Fibroblast of villous mesenchyme (primary cell): ENCODE results near the gene DAPK2. TPM values are rescaled to one million over a fixed set of nuclear protein-coding genes. Genes with fewer than 3 reads are reported as not detected.
"Not testable (repeated sequence)": the region's sequence is repeated elsewhere in the genome, so short reads cannot be mapped to it uniquely, and the experiment has no call there.

Experiments
- DNase-seq: peaks from one replicate; pipeline ENCODE4 v3.0.0-alpha.2; 2010; ENCODE audit warnings: low read depth
- H3K4me3 ChIP-seq: 2 replicates; pipeline ENCODE4 v1.5.1; 2011; ENCODE audit warnings: low read depth, mild to moderate bottlenecking, low read length
- total RNA-seq: library from RNA; depleted of rRNA; stranded (reverse); fragments of >200 nt; gene quantifications from 2 replicates; pipeline ENCODE4 v1.2.3, GENCODE V29; 2012
- TF ChIP-seq, protein P1 (sequence below): IDR thresholded peaks from 2 replicates; pipeline ENCODE4 v1.5.1; 2012; ENCODE audit warnings: low read depth, mild to moderate bottlenecking, low read length; ENCODE audit not compliant: insufficient read depth

Gene DAPK2
- total RNA-seq, 1 donor, result 8.2 TPM

GRCh38 chr15:63969652-63970421 is 76.4 kb downstream of the DAPK2 start:
- TF ChIP-seq, protein P1, sequence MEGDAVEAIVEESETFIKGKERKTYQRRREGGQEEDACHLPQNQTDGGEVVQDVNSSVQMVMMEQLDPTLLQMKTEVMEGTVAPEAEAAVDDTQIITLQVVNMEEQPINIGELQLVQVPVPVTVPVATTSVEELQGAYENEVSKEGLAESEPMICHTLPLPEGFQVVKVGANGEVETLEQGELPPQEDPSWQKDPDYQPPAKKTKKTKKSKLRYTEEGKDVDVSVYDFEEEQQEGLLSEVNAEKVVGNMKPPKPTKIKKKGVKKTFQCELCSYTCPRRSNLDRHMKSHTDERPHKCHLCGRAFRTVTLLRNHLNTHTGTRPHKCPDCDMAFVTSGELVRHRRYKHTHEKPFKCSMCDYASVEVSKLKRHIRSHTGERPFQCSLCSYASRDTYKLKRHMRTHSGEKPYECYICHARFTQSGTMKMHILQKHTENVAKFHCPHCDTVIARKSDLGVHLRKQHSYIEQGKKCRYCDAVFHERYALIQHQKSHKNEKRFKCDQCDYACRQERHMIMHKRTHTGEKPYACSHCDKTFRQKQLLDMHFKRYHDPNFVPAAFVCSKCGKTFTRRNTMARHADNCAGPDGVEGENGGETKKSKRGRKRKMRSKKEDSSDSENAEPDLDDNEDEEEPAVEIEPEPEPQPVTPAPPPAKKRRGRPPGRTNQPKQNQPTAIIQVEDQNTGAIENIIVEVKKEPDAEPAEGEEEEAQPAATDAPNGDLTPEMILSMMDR, result no peak
- no peak for DNase-seq
- H3K4me3 ChIP-seq, result no peak overlapping the region

DNA sequence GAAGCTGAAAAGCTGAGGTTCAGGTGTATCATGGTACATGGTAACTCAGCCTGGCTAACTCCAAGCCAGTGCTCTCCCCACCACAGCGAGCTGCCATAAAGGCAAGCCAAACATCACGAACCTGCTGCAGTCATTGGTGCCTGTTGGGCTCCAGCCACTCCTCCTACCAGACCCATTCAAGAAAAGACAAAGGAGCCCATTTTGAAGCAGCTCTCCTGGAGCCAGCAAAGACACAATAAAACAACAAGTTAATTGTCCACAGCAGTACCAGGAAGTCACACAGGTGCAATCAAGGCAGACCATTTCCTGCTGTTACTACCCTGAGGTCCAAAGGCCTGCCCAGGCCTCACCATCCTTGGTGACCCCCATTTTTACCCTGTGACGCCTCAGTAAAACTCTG is 77.6 kb downstream of the DAPK2 start:
- DNase-seq, result no peak
- TF ChIP-seq, protein P1, result no peak
- no peak overlapping the region for H3K4me3 ChIP-seq

- no peak for DNase-seq
- H3K4me3 ChIP-seq, result no peak overlapping the region
- TF ChIP-seq, protein P1, result no peak
Measured at GRCh38 chr15:63968122-63968524, 78.2 kb downstream of the DAPK2 start.

DNA sequence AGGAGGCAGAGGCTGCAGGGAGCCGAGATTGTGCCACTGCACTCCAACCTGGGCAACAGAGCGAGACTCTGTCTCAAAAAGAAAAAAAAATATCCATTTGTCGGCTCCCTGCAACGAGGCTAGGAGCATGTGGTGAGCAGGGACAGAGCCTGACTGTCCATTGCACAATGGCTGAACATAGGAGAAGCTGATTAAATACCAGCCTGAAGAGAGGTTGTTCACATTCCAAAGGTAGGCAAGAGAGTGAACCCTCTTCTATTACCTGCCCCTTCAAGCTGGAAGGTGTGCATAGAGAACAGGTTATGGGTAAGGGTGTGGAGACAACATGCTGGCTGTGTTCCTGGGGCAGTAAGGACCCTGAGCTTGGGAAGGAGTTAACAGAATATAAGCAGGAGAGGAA is 78.7 kb downstream of the DAPK2 start:
- TF ChIP-seq, protein P1, result no peak
- no peak overlapping the region for H3K4me3 ChIP-seq
- DNase-seq, result no peak

GRCh38 chr15:63962947-63963721 is 83.2 kb downstream of the DAPK2 start:
- H3K4me3 ChIP-seq, DNase-seq: not testable (repeated sequence)

- TF ChIP-seq, protein P1, result no peak
- no peak for DNase-seq
- no peak overlapping the region for H3K4me3 ChIP-seq
Measured at GRCh38 chr15:63953524-63953923, 92.8 kb downstream of the DAPK2 start.

GRCh38 chr15:63950911-63951481 is 95.3 kb downstream of the DAPK2 start:
- peak; percentile 46 for DNase-seq
- TF ChIP-seq, protein P1, result no peak
- H3K4me3 ChIP-seq, result no peak overlapping the region
